HepG2 (cell line): Measurements from ENCODE around the gene NDUFB3. TPM values are rescaled to one million over a fixed set of nuclear protein-coding genes. Genes with fewer than 3 reads are reported as not detected.

ENCODE experiments used
- ATAC-seq: fragments of 200-7000 bp; cut with Tn5 transposase; 3 replicates; pipeline ENCODE4 v1.9.1; 2020; ENCODE audit warnings: mild to moderate bottlenecking, moderate library complexity
- BruUV-seq: library from RNA; stranded (reverse); fragments of 400-500 nt; replicated peaks from 2 replicates; lab custom pipeline; 2021; lab: Mats Ljungman, UMichigan
- CTCF ChIA-PET: fragments of 300-600 bp; formaldehyde crosslinking; extraction: SDS; loops from one replicate; lab custom pipeline; 2021; ENCODE audit warnings: low total read pairs, inconsistent platforms, low intra/inter-chr PET ratio; lab: Yijun Ruan, JAX
- POLR2A ChIA-PET: fragments of 350-600 bp; sonication (Branson Sonifier 250); formaldehyde crosslinking; loops from one replicate; lab custom pipeline; 2020; ENCODE audit warnings: antibody characterized with exemption, inconsistent platforms; lab: Yijun Ruan, JAX
- DNase-seq: peaks from one replicate; pipeline ENCODE4 v3.0.0-alpha.2; 2015; ENCODE audit warnings: low spot score
- FAIRE-seq: peaks from 3 replicates; lab custom pipeline; 2011; peaks lifted over from hg19 to GRCh38; lab: Jason Lieb, UNC
- H2AFZ ChIP-seq: one replicate; pipeline ENCODE4 v1.6.1; 2011; ENCODE audit warnings: low read length, inconsistent platforms
- H3K27ac ChIP-seq: fragments of 300-600 bp; 3 replicates; pipeline ENCODE4 v1.8.0; 2011; ENCODE audit warnings: mixed run types, mild to moderate bottlenecking, mixed read lengths, low read length, inconsistent platforms; ENCODE audit not compliant: insufficient read depth; ENCODE audit errors: extremely low read length
- H3K27me3 ChIP-seq, 2 experiments: fragments of 200-600 bp in 1 of 2; 2 replicates in 1 of 2; 3 replicates in 1 of 2; pipeline versions ENCODE4 v1.6.0 to v1.8.0; 2011; ENCODE audit warnings: low read length in 2 of 2, mild to moderate bottlenecking in 2 of 2, moderate library complexity in 2 of 2, inconsistent platforms in 1 of 2; ENCODE audit not compliant: insufficient read depth in 2 of 2, control insufficient read depth in 1 of 2
- H3K36me3 ChIP-seq, 2 experiments: fragments of 200-600 bp in 1 of 2; replicated peaks in 1 of 2; 2 replicates in 1 of 2; 3 replicates in 1 of 2; pipeline versions ENCODE4 v1.5.1 to v1.8.0; 2011; ENCODE audit warnings: low read length in 2 of 2, inconsistent platforms in 1 of 2; ENCODE audit not compliant: insufficient read depth in 2 of 2, control insufficient read depth in 1 of 2
- H3K4me1 ChIP-seq: 2 replicates; pipeline ENCODE4 v1.5.1; 2012; ENCODE audit warnings: low read length, inconsistent platforms; ENCODE audit not compliant: insufficient read depth
- H3K4me2 ChIP-seq: 2 replicates; pipeline ENCODE4 v1.6.0; 2011; ENCODE audit warnings: low read depth, low read length, inconsistent platforms
- H3K4me3 ChIP-seq, 3 experiments: fragments of 200-600 bp in 1 of 3; sonication (generic), shearing (Covaris generic) in 1 of 3; replicated peaks in 1 of 3; 2 replicates each; pipeline ENCODE4 v1.5.1; 2011 to 2016; ENCODE audit warnings: low read length in 3 of 3, inconsistent platforms in 2 of 3, low read depth in 2 of 3, mild to moderate bottlenecking in 2 of 3, control low read depth in 1 of 3, mixed read lengths in 1 of 3; ENCODE audit not compliant: insufficient read depth in 1 of 3
- H3K79me2 ChIP-seq: one replicate; pipeline ENCODE4 v1.6.1; 2011; ENCODE audit warnings: low read length, inconsistent platforms; ENCODE audit not compliant: insufficient read depth
- H3K9ac ChIP-seq: 2 replicates; pipeline ENCODE4 v1.6.0; 2011; ENCODE audit warnings: mild to moderate bottlenecking, low read depth, low read length, inconsistent platforms; ENCODE audit not compliant: insufficient read depth
- H3K9me3 ChIP-seq: 2 replicates; pipeline ENCODE4 v1.5.1; 2012; ENCODE audit warnings: mild to moderate bottlenecking, low read length
- H4K20me1 ChIP-seq: 2 replicates; pipeline ENCODE4 v1.6.0; 2011; ENCODE audit warnings: inconsistent platforms, mild to moderate bottlenecking, low read length, moderate library complexity; ENCODE audit not compliant: insufficient read depth
- ATF7 ChIP-seq, 2 experiments: fragments of 450-650 bp in 1 of 2; sonication (generic) in 1 of 2; formaldehyde crosslinking in 1 of 2; IDR thresholded peaks; 2 replicates each; pipeline versions ENCODE4 v1.4.0 to v1.6.1; 2016 to 2020; ENCODE audit warnings: antibody characterized with exemption in 1 of 2, mild to moderate bottlenecking in 1 of 2, missing genetic modification reagents in 1 of 2
- MAFK ChIP-seq, 2 experiments: IDR thresholded peaks in 1 of 2; conservative IDR thresholded peaks in 1 of 2; 2 replicates each; pipeline ENCODE4 v1.6.1; 2011; ENCODE audit warnings: improper control_type of control experiment in 2 of 2, low read length in 2 of 2
- MTF2 ChIP-seq: sonication (generic); formaldehyde crosslinking; IDR thresholded peaks from 2 replicates; pipeline ENCODE4 v1.5.0; 2020; ENCODE audit warnings: missing genetic modification reagents, borderline replicate concordance
- NFKBIZ ChIP-seq: IDR thresholded peaks from 2 replicates; pipeline ENCODE4 v1.6.1; 2018; ENCODE audit warnings: missing genetic modification reagents, missing compliant biosample characterization
- PCBP2 ChIP-seq: fragments of 200-400 bp; formaldehyde crosslinking; optimal IDR thresholded peaks from 2 replicates; pipeline ENCODE3; 2018; ENCODE audit warnings: low read length, low read depth; ENCODE audit not compliant: poor library complexity, severe bottlenecking
- RBAK ChIP-seq: sonication (generic); formaldehyde crosslinking; IDR thresholded peaks from 2 replicates; pipeline ENCODE4 v1.5.1; 2020; ENCODE audit warnings: mild to moderate bottlenecking, missing genetic modification reagents
- ZNF749 ChIP-seq: sonication (generic); formaldehyde crosslinking; IDR thresholded peaks from 2 replicates; pipeline ENCODE4 v1.8.0; 2022; ENCODE audit warnings: mild to moderate bottlenecking, missing genetic modification reagents, moderate library complexity, borderline replicate concordance
- WGBS: methylation state at CpG from one replicate; pipeline ENCODE4 v1.1.6; 2017; ENCODE audit warnings: low lambda C conversion rate; 5-methylcytosine and 5-hydroxymethylcytosine counted together
- in situ Hi-C: cut with HindIII; loops from 2 replicates; pipeline ENCODE4 v1.10.0; 2017; ENCODE audit warnings: low pct_unique_long_range_greater_than_20kb; ENCODE audit not compliant: extremely low pct_ligation_motif_present
- intact Hi-C: fragments of 100-400 bp; cut with micrococcal nuclease; formaldehyde crosslinking; loops from one replicate; pipeline ENCODE4 v1.10.0; 2022; ENCODE audit not compliant: unreplicated experiment
- polyA plus RNA-seq, 8 experiments: library from polyadenylated mRNA; depleted of rRNA in 3 of 8; stranded (reverse) in 7 of 8; unstranded in 1 of 8; fragments of >200 nt; fragmentation: Illumina TruSeq in 4 of 8; extraction: Trizol in 4 of 8; gene quantifications; 2 replicates each; pipeline versions ENCODE4 v1.2.1 to v1.2.3, GENCODE V29; 2011 to 2016; ENCODE audit warnings: low read depth in 4 of 8, missing spikeins in 1 of 8, mixed read lengths in 1 of 8; ENCODE audit not compliant: insufficient read depth in 1 of 8
- total RNA-seq, 5 experiments: library from RNA; depleted of rRNA; stranded (reverse); fragments of >200 nt; fragmentation: Illumina TruSeq; extraction: Trizol; gene quantifications; 2 replicates each; pipeline ENCODE4 v1.2.3, GENCODE V29; 2016; ENCODE audit warnings: low read depth in 1 of 5
- TF ChIP-seq, protein P1 (sequence below): sonication (generic); formaldehyde crosslinking; IDR thresholded peaks from 2 replicates; pipeline ENCODE4 v1.4.0; 2020; ENCODE audit warnings: missing genetic modification reagents; ENCODE audit errors: not compliant biosample characterization
- TF ChIP-seq, protein P2 (sequence below): sonication (generic); formaldehyde crosslinking; IDR thresholded peaks from 2 replicates; pipeline ENCODE4 v1.4.0; 2020; ENCODE audit warnings: mild to moderate bottlenecking, missing genetic modification reagents

The NDUFB3 gene
- total and polyA plus RNA-seq, 2 of the 13 experiments (the other 11 are each of a cell fraction or from before 2014, with no cell fraction given), result 50.7 to 159 TPM

DNA sequence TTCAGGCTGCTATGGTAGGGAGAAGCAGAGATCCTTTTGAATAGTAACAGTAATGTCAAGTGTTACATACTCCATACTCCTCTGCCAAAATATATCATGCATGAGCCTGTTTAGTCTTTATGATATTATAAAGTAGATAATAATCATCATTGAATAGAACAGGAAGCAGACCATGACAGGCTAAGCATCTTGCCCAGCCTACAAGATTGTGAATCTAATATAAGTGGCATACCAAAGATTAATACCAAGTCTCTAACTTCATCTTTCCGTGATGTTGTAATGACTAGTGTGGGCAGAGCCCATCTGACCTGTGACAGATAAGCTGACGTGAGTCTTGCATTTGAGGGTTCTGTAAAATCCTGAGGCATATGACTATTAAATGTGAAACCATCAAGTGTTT, 13.1 kb downstream of the NDUFB3 start:
- no peak for ATAC-seq
- Histone ChIP-seq H3K4me1 (peaks cover 6% of the 10 kb centered on the region), H3K36me3 (peaks cover 4 to 47% of the 10 kb centered on the region in 2 experiments), H3K9me3 (no peaks in the 10 kb centered on the region), H4K20me1 (no peaks in the 10 kb centered on the region), H3K4me2 (no peak overlapping the region), H3K9ac (no peak overlapping the region), H2AFZ (no peak overlapping the region), H3K27ac (no peak overlapping the region), H3K79me2 (no peaks in the 10 kb centered on the region), H3K27me3 (no peaks in the 10 kb centered on the region)
- WGBS, result 98% methylated on average over 2 of the region's 2 CpGs
- ChIA-PET CTCF (no interaction called here), POLR2A (no interaction called here)
- FAIRE-seq, result no peak
- BruUV-seq, result no TSS peak
- intact Hi-C loops (no loop called here), in situ Hi-C loops (no loop called here)
- no peak for DNase-seq
- TF ChIP-seq, protein P1, sequence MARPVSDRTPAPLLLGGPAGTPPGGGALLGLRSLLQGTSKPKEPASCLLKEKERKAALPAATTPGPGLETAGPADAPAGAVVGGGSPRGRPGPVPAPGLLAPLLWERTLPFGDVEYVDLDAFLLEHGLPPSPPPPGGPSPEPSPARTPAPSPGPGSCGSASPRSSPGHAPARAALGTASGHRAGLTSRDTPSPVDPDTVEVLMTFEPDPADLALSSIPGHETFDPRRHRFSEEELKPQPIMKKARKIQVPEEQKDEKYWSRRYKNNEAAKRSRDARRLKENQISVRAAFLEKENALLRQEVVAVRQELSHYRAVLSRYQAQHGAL (CRISPR knock-in tag), result no peak
- TF ChIP-seq NFKBIZ (CRISPR knock-in tag) (no peak), ATF7 (IDR thresholded peaks at IDR 0.05) (no peak), ATF7 (CRISPR knock-in tag; IDR thresholded peaks at IDR 0.05) (no peak), PCBP2 (no peak), RBAK (CRISPR knock-in tag) (no peak), MTF2 (CRISPR knock-in tag) (no peak)
- TF ChIP-seq, all 625 proteins: peak for 0
- no peak overlapping the region for H3K4me3 ChIP-seq

DNA sequence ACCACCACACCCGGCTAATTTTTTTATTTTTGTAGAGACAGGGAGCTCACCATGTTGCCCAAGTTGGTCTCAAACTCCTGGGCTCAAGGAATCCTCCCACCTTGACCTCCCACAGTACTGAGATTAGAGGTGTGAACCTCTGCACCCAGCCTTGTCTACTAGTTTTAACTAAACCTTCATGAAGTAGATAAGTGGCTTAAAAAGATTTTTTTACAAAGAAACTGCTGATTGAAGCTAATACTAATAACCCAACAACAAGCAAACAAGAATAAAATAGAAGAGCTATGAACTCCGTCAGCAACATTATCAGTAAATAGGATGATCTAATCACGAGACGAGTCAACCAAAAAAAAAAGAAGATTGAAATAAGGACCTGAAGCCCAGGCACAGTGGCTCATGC, 18.8 kb downstream of the NDUFB3 start:
- CTCF ChIA-PET, result no interaction called here
- H4K20me1 ChIP-seq, result no peaks in the 10 kb centered on the region
- no peaks in the 10 kb centered on the region for H3K79me2 ChIP-seq
- POLR2A ChIA-PET, result interaction anchor here (0.7 to 1.8 kb wide), 2 partner anchors 25 to 293 kb away, joined by 3 to 4 read pairs; partner anchors contain the start of gene CFLAR
- no peak overlapping the region for H3K27ac ChIP-seq
- in situ Hi-C loops, result no loop called here
- FAIRE-seq (no peak), ATAC-seq (no peak), DNase-seq (no peak)
- no peak overlapping the region for H3K4me2 ChIP-seq
- no peaks in the 10 kb centered on the region for H3K9me3 ChIP-seq
- peaks cover 1 to 6% of the 10 kb centered on the region in 2 experiments; a peak in 1 of 5 replicates for H3K36me3 ChIP-seq
- intact Hi-C loops, result no loop called here
- H2AFZ ChIP-seq, result no peak overlapping the region
- TF ChIP-seq, protein P2, sequence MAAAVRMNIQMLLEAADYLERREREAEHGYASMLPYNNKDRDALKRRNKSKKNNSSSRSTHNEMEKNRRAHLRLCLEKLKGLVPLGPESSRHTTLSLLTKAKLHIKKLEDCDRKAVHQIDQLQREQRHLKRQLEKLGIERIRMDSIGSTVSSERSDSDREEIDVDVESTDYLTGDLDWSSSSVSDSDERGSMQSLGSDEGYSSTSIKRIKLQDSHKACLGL (CRISPR knock-in tag), result no peak
- TF ChIP-seq MAFK (conservative IDR thresholded peaks at IDR 0.05 in 1 of 2, IDR thresholded peaks at IDR 0.05 in 1 of 2; ENCODE audit: low read length in 2 of 2), result peak in 1 of 2 experiments; percentile 60; a peak in 2 of 4 replicates
- no peak for TF ChIP-seq ZNF749 (CRISPR knock-in tag)
- H3K4me1 ChIP-seq, result peaks cover 12% of the 10 kb centered on the region
- H3K4me3 ChIP-seq, result no peak overlapping the region
- no TSS peak for BruUV-seq
- 97% methylated on average over 4 of the region's 4 CpGs for WGBS
- no peak overlapping the region for H3K9ac ChIP-seq
- no peaks in the 10 kb centered on the region for H3K27me3 ChIP-seq
